Measurements from ENCODE around the gene RAB10.

- TF ChIP-seq, protein P1, sequence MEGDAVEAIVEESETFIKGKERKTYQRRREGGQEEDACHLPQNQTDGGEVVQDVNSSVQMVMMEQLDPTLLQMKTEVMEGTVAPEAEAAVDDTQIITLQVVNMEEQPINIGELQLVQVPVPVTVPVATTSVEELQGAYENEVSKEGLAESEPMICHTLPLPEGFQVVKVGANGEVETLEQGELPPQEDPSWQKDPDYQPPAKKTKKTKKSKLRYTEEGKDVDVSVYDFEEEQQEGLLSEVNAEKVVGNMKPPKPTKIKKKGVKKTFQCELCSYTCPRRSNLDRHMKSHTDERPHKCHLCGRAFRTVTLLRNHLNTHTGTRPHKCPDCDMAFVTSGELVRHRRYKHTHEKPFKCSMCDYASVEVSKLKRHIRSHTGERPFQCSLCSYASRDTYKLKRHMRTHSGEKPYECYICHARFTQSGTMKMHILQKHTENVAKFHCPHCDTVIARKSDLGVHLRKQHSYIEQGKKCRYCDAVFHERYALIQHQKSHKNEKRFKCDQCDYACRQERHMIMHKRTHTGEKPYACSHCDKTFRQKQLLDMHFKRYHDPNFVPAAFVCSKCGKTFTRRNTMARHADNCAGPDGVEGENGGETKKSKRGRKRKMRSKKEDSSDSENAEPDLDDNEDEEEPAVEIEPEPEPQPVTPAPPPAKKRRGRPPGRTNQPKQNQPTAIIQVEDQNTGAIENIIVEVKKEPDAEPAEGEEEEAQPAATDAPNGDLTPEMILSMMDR (IDR thresholded peaks at IDR 0.05; ENCODE audit: borderline replicate concordance, extremely low read depth, low read length, poor library complexity, severe bottlenecking): peak; percentile 79
- TF ChIP-seq EZH2 (IDR thresholded peaks at IDR 0.05; ENCODE audit: borderline replicate concordance, low read depth, low read length, severe bottlenecking): no peak
These were observed 111.2 kb downstream of the RAB10 start for GRCh38 chr2:26144953-26145680.

All from DND-41 (cell line).